Activated naive CD8-positive, alpha-beta T cell treated with anti-CD3 and anti-CD28 coated beads, Interleukin-2, amount 10 ng/mL, durations not matched to agents 7 days and 5 days (primary cell): Measurements from ENCODE around the gene SETD3. TPM values are rescaled to one million over a fixed set of nuclear protein-coding genes. Genes with fewer than 3 reads are reported as not detected.
"Not testable (repeated sequence)": the region's sequence is repeated elsewhere in the genome, so short reads cannot be mapped to it uniquely, and the experiment has no call there.

Source experiments
- ATAC-seq: fragments of 150-1000 bp; cut with Tn5 transposase; one replicate; pipeline ENCODE4 v1.10.0; 2021; ENCODE audit warnings: low read depth, moderate library complexity
- POLR2A ChIA-PET: fragments of 350-600 bp; sonication (Branson Sonifier 250); formaldehyde crosslinking; loops from one replicate; lab custom pipeline; 2021; ENCODE audit warnings: antibody characterized with exemption; lab: Charles Lee
- DNase-seq: peaks from one replicate; pipeline ENCODE4 v3.0.0; 2021
- H3K27ac Mint-ChIP-seq: one replicate; pipeline ENCODE4 v1.8.0; 2022; ENCODE audit warnings: mild to moderate bottlenecking, mixed read lengths
- H3K27me3 Mint-ChIP-seq: one replicate; pipeline ENCODE4 v1.8.0; 2022; ENCODE audit warnings: mild to moderate bottlenecking, moderate library complexity, mixed read lengths
- H3K36me3 Mint-ChIP-seq: one replicate; pipeline ENCODE4 v1.8.0; 2021; ENCODE audit warnings: mild to moderate bottlenecking, mixed read lengths
- H3K4me1 Mint-ChIP-seq: one replicate; pipeline ENCODE4 v1.8.0; 2021; ENCODE audit warnings: mixed read lengths
- H3K4me3 Mint-ChIP-seq: one replicate; pipeline ENCODE4 v1.8.0; 2022; ENCODE audit warnings: mild to moderate bottlenecking, moderate library complexity, mixed read lengths
- H3K9me3 Mint-ChIP-seq: one replicate; pipeline ENCODE4 v1.8.0; 2021; ENCODE audit warnings: mixed read lengths
- total RNA-seq, 2 experiments: library from RNA; stranded (reverse); gene quantifications; one replicate each; pipeline ENCODE4 v1.2.3, GENCODE V29; 2021

Gene SETD3
- total RNA-seq, 2 experiments from 2014 or later: 61.9 to 64.4 TPM

- no peaks in the 10 kb centered on the region for H3K36me3 Mint-ChIP-seq
- H3K9me3 Mint-ChIP-seq: no peaks in the 10 kb centered on the region
- H3K4me3 Mint-ChIP-seq: no peak overlapping the region
- peaks cover 1% of the 10 kb centered on the region for H3K4me1 Mint-ChIP-seq
- H3K27ac Mint-ChIP-seq: no peak overlapping the region
- POLR2A ChIA-PET: no interaction called here
- no peaks in the 10 kb centered on the region for H3K27me3 Mint-ChIP-seq
- ATAC-seq: no peak
- DNase-seq: no peak
Measured at GRCh38 chr14:99356031-99356608, 124.5 kb downstream of the SETD3 start.

- POLR2A ChIA-PET: no interaction called here
- Mint-ChIP-seq H3K4me3 (no peak overlapping the region), H3K27me3 (no peaks in the 10 kb centered on the region), H3K4me1 (peaks cover 1% of the 10 kb centered on the region), H3K9me3 (no peaks in the 10 kb centered on the region), H3K27ac (no peak overlapping the region), H3K36me3 (no peaks in the 10 kb centered on the region)
- DNase-seq: no peak
- ATAC-seq: no peak
Measured at GRCh38 chr14:99354166-99354875, 126.3 kb downstream of the SETD3 start.

GRCh38 chr14:99352688-99353280 lies 127.9 kb downstream of the SETD3 start:
- H3K4me3 Mint-ChIP-seq: no peak overlapping the region
- H3K27me3 Mint-ChIP-seq: no peaks in the 10 kb centered on the region
- no peaks in the 10 kb centered on the region for H3K9me3 Mint-ChIP-seq
- POLR2A ChIA-PET: no interaction called here
- DNase-seq (no peak), ATAC-seq (no peak)
- no peak overlapping the region for H3K27ac Mint-ChIP-seq
- H3K4me1 Mint-ChIP-seq: peaks cover 1% of the 10 kb centered on the region
- no peaks in the 10 kb centered on the region for H3K36me3 Mint-ChIP-seq

GRCh38 chr14:99351166-99352007 lies 129.3 kb downstream of the SETD3 start:
- Mint-ChIP-seq H3K27me3 (peaks cover 2% of the 10 kb centered on the region), H3K9me3 (no peaks in the 10 kb centered on the region), H3K4me1 (peaks cover 1% of the 10 kb centered on the region), H3K27ac (no peak overlapping the region), H3K36me3 (no peaks in the 10 kb centered on the region), H3K4me3 (no peak overlapping the region)
- DNase-seq (no peak), ATAC-seq (no peak)
- POLR2A ChIA-PET: no interaction called here

GRCh38 chr14:99350751-99351150 lies 129.9 kb downstream of the SETD3 start:
- Mint-ChIP-seq H3K27ac (no peak overlapping the region), H3K36me3 (no peaks in the 10 kb centered on the region), H3K4me1 (peaks cover 1% of the 10 kb centered on the region), H3K9me3 (no peaks in the 10 kb centered on the region), H3K27me3 (peaks cover 2% of the 10 kb centered on the region), H3K4me3 (no peak overlapping the region)
- DNase-seq: no peak
- POLR2A ChIA-PET: no interaction called here
- no peak for ATAC-seq

- POLR2A ChIA-PET: no interaction called here
- H3K9me3 Mint-ChIP-seq: no peaks in the 10 kb centered on the region
- no peaks in the 10 kb centered on the region for H3K36me3 Mint-ChIP-seq
- H3K27me3 Mint-ChIP-seq: peaks cover 2% of the 10 kb centered on the region
- ATAC-seq (no peak), DNase-seq (no peak)
- H3K4me3 Mint-ChIP-seq: no peak overlapping the region
- no peak overlapping the region for H3K27ac Mint-ChIP-seq
- H3K4me1 Mint-ChIP-seq: peaks cover 1% of the 10 kb centered on the region
Measured at GRCh38 chr14:99349721-99350495, 130.8 kb downstream of the SETD3 start.

GRCh38 chr14:99348816-99349614 lies 131.6 kb downstream of the SETD3 start:
- no peak for DNase-seq
- H3K27ac Mint-ChIP-seq: no peak overlapping the region
- H3K4me3 Mint-ChIP-seq: no peak overlapping the region
- POLR2A ChIA-PET: no interaction called here
- H3K4me1 Mint-ChIP-seq: peaks cover 1% of the 10 kb centered on the region
- no peak for ATAC-seq
- no peaks in the 10 kb centered on the region for H3K9me3 Mint-ChIP-seq
- no peaks in the 10 kb centered on the region for H3K36me3 Mint-ChIP-seq
- H3K27me3 Mint-ChIP-seq: peaks cover 2% of the 10 kb centered on the region

- H3K4me1 Mint-ChIP-seq, H3K4me3 Mint-ChIP-seq, H3K27me3 Mint-ChIP-seq, H3K36me3 Mint-ChIP-seq, DNase-seq, ATAC-seq, H3K27ac Mint-ChIP-seq, H3K9me3 Mint-ChIP-seq, POLR2A ChIA-PET: not testable (repeated sequence)
Measured at GRCh38 chr14:99348231-99348630, 132.4 kb downstream of the SETD3 start.

Other genes with a start within 250 kb of the SETD3 start
- gene BCL11B, start 208.7 kb downstream of the SETD3 start, total RNA-seq: 100 to 1,000 TPM in 1 of 2 experiments, 10 to 100 TPM in 1; 99.5 to 104 TPM
- gene CCNK, start 550 bp upstream of the SETD3 start, total RNA-seq: 10 to 100 TPM; 88.4 to 90.4 TPM
- 10 to 100 TPM; 11.8 to 13.3 TPM for gene CCDC85C, start 123.3 kb upstream of the SETD3 start, total RNA-seq
- gene HHIPL1, start 164.3 kb upstream of the SETD3 start, total RNA-seq: under 1 TPM; 0.17 TPM
- under 1 TPM; 0.26 to 0.33 TPM for gene CYP46A1, start 203.4 kb upstream of the SETD3 start, total RNA-seq